CD4-positive, CD25-positive, alpha-beta regulatory T cell (primary cell): ENCODE data around the gene DTX4. TPM values are rescaled to one million over a fixed set of nuclear protein-coding genes. Genes with fewer than 3 reads are reported as not detected.

Experiments used
- ATAC-seq, 2 donors: fragments of 150-1000 bp; cut with Tn5 transposase; one replicate each; pipeline ENCODE4 v1.10.0; 2021; ENCODE audit warnings: low read depth in 2 of 2, moderate number of reproducible peaks in 2 of 2, moderate library complexity in 1 of 2
- DNase-seq, 3 donors: peaks; one replicate each; pipeline versions ENCODE4 v3.0.0 to v3.0.0-alpha.2; 2012 to 2022; ENCODE audit warnings: mixed read lengths in 1 of 3
- H3K27ac ChIP-seq: one replicate; pipeline ENCODE4 v1.7.0; 2013; ENCODE audit warnings: mild to moderate bottlenecking, low read length; ENCODE audit not compliant: insufficient read depth, poor library complexity, severe bottlenecking
- H3K27me3 ChIP-seq: one replicate; pipeline ENCODE4 v1.7.0; 2013; ENCODE audit warnings: low read length; ENCODE audit not compliant: control insufficient read depth, insufficient read depth
- H3K36me3 ChIP-seq: one replicate; pipeline ENCODE4 v1.7.0; 2013; ENCODE audit warnings: mild to moderate bottlenecking, low read length, moderate library complexity; ENCODE audit not compliant: control insufficient read depth, insufficient read depth
- H3K4me1 ChIP-seq: 2 replicates; pipeline ENCODE4 v1.7.0; 2013; ENCODE audit warnings: mild to moderate bottlenecking, low read length; ENCODE audit not compliant: insufficient read depth, control insufficient read depth, poor library complexity, severe bottlenecking
- H3K4me3 ChIP-seq: one replicate; pipeline ENCODE4 v1.7.0; 2013; ENCODE audit warnings: low read depth, mild to moderate bottlenecking, low read length, moderate library complexity
- H3K9me3 ChIP-seq, 2 experiments: 1 replicate in 1 of 2; 2 replicates in 1 of 2; pipeline ENCODE4 v1.7.0; 2013; ENCODE audit warnings: low read length in 2 of 2, mild to moderate bottlenecking in 1 of 2, moderate library complexity in 1 of 2; ENCODE audit not compliant: control insufficient read depth in 2 of 2
- H3K27ac Mint-ChIP-seq, 3 donors: one replicate each; pipeline ENCODE4 v1.8.0; 2020 to 2022; ENCODE audit warnings: mild to moderate bottlenecking in 3 of 3, mixed read lengths in 3 of 3, moderate library complexity in 2 of 3
- H3K27me3 Mint-ChIP-seq: one replicate; pipeline ENCODE4 v1.8.0; 2022; ENCODE audit warnings: mild to moderate bottlenecking, mixed read lengths
- H3K36me3 Mint-ChIP-seq: one replicate; pipeline ENCODE4 v1.8.0; 2020; ENCODE audit warnings: mixed read lengths
- H3K4me1 Mint-ChIP-seq, 4 donors: one replicate each; pipeline ENCODE4 v1.8.0; 2020 to 2022; ENCODE audit warnings: mixed read lengths in 4 of 4, mild to moderate bottlenecking in 1 of 4
- H3K4me3 Mint-ChIP-seq, 4 donors: one replicate each; pipeline ENCODE4 v1.8.0; 2020 to 2022; ENCODE audit warnings: mild to moderate bottlenecking in 4 of 4, mixed read lengths in 4 of 4, moderate library complexity in 3 of 4
- H3K9me3 Mint-ChIP-seq, 7 donors: one replicate each; pipeline ENCODE4 v1.8.0; 2020 to 2022; ENCODE audit warnings: mixed read lengths in 7 of 7, mild to moderate bottlenecking in 3 of 7, moderate library complexity in 2 of 7
- polyA plus RNA-seq, 4 donors: library from polyadenylated mRNA; unstranded; fragments of 300-500 nt; fragmentation: Illumina TruSeq; gene quantifications; one replicate each; pipeline ENCODE4 v1.2.3, GENCODE V29; 2021
- total RNA-seq: library from RNA; stranded (reverse); gene quantifications from one replicate; pipeline ENCODE4 v1.2.3, GENCODE V29; 2022

The DTX4 gene
- total and polyA plus RNA-seq, 5 donors from 2014 or later, result 0.11 to 1.0 (median 0.25) TPM; not detected in 2

- ATAC-seq (no peak), DNase-seq (peak in 1 of 3 donors; percentile 10)
- Mint-ChIP-seq H3K4me1 (peaks cover 0 to 9% (median 3%) of the 10 kb centered on the region in 4 donors), H3K36me3 (no peaks in the 10 kb centered on the region), H3K9me3 (no peaks in the 10 kb centered on the region), H3K27me3 (peaks cover 11% of the 10 kb centered on the region), H3K4me3 (no peak overlapping the region), H3K27ac (no peak overlapping the region)
- Histone ChIP-seq H3K27ac (no peak overlapping the region), H3K9me3 (no peaks in the 10 kb centered on the region), H3K4me1 (no peaks in the 10 kb centered on the region), H3K27me3 (no peaks in the 10 kb centered on the region), H3K36me3 (no peaks in the 10 kb centered on the region), H3K4me3 (no peak overlapping the region)
Observed at GRCh38 chr11:59206635-59207034, 34.7 kb downstream of the DTX4 start.

- Histone ChIP-seq H3K4me1 (no peaks in the 10 kb centered on the region), H3K9me3 (no peaks in the 10 kb centered on the region), H3K36me3 (no peaks in the 10 kb centered on the region), H3K27ac (no peak overlapping the region), H3K27me3 (no peaks in the 10 kb centered on the region), H3K4me3 (no peak overlapping the region)
- Mint-ChIP-seq H3K4me1 (peaks cover 0 to 9% (median 3%) of the 10 kb centered on the region in 4 donors), H3K27me3 (peaks cover 11% of the 10 kb centered on the region), H3K9me3 (no peaks in the 10 kb centered on the region), H3K4me3 (peak overlapping the region in 1 of 4 donors; percentile 24), H3K27ac (peak overlapping the region in 1 of 3 donors; percentile 89), H3K36me3 (no peaks in the 10 kb centered on the region)
- peak; percentile 18 to 32 for ATAC-seq
- DNase-seq, result peak in 2 of 3 donors; percentile 27 to 46
Observed at GRCh38 chr11:59207988-59208451, 36.1 kb downstream of the DTX4 start.

- H3K4me3 Mint-ChIP-seq, result no peak overlapping the region
- peaks cover 0 to 9% (median 3%) of the 10 kb centered on the region in 4 donors for H3K4me1 Mint-ChIP-seq
- no peak for ATAC-seq
- no peaks in the 10 kb centered on the region for H3K27me3 ChIP-seq
- H3K27ac Mint-ChIP-seq, result no peak overlapping the region
- no peaks in the 10 kb centered on the region for H3K9me3 ChIP-seq
- H3K4me3 ChIP-seq, result no peak overlapping the region
- H3K36me3 Mint-ChIP-seq, result no peaks in the 10 kb centered on the region
- H3K36me3 ChIP-seq, result no peaks in the 10 kb centered on the region
- DNase-seq, result no peak
- H3K27me3 Mint-ChIP-seq, result peaks cover 15% of the 10 kb centered on the region
- no peak overlapping the region for H3K27ac ChIP-seq
- no peaks in the 10 kb centered on the region for H3K4me1 ChIP-seq
- H3K9me3 Mint-ChIP-seq, result no peaks in the 10 kb centered on the region
Observed at GRCh38 chr11:59208956-59209355, 37.0 kb downstream of the DTX4 start.

- H3K4me1 ChIP-seq, result no peaks in the 10 kb centered on the region
- no peak overlapping the region for H3K4me3 Mint-ChIP-seq
- H3K27me3 Mint-ChIP-seq, result peaks cover 30% of the 10 kb centered on the region
- H3K27me3 ChIP-seq, result no peaks in the 10 kb centered on the region
- no peaks in the 10 kb centered on the region for H3K36me3 ChIP-seq
- no peak overlapping the region for H3K4me3 ChIP-seq
- no peaks in the 10 kb centered on the region for H3K36me3 Mint-ChIP-seq
- no peak overlapping the region for H3K27ac ChIP-seq
- no peak overlapping the region for H3K27ac Mint-ChIP-seq
- no peaks in the 10 kb centered on the region for H3K9me3 Mint-ChIP-seq
- H3K9me3 ChIP-seq, result no peaks in the 10 kb centered on the region
- peaks cover 0 to 9% (median 1%) of the 10 kb centered on the region in 4 donors for H3K4me1 Mint-ChIP-seq
- ATAC-seq, result no peak
- DNase-seq, result no peak
Observed at GRCh38 chr11:59212222-59212621, 40.3 kb downstream of the DTX4 start.

- Histone ChIP-seq H3K4me1 (no peaks in the 10 kb centered on the region), H3K27me3 (no peaks in the 10 kb centered on the region), H3K36me3 (no peaks in the 10 kb centered on the region), H3K9me3 (no peaks in the 10 kb centered on the region), H3K4me3 (no peak within 1 kb of the TSS), H3K27ac (no peak within 1 kb of the TSS)
- H3K27me3 Mint-ChIP-seq, result peaks cover 33% of the 10 kb centered on the region
- no peaks in the 10 kb centered on the region for H3K36me3 Mint-ChIP-seq
- DNase-seq, result no peak
- H3K4me1 Mint-ChIP-seq, result peaks cover 0 to 2% (median under 1%) of the 10 kb centered on the region in 4 donors
- no peak for ATAC-seq
- no peaks in the 10 kb centered on the region for H3K9me3 Mint-ChIP-seq
- no peak within 1 kb of the TSS for H3K4me3 Mint-ChIP-seq
- no peak within 1 kb of the TSS for H3K27ac Mint-ChIP-seq
Observed at GRCh38 chr11:59212744-59213631, 41.1 kb downstream of the DTX4 start, which contains the start of gene MPEG1. MPEG1 (minus strand) TSS chr11:59212927; CDS start chr11:59212865, 62 bp downstream.

- H3K4me1 Mint-ChIP-seq, result peaks cover 0 to 1% (median 0%) of the 10 kb centered on the region in 4 donors
- H3K9me3 Mint-ChIP-seq, result no peaks in the 10 kb centered on the region
- no peak overlapping the region for H3K27ac ChIP-seq
- no peaks in the 10 kb centered on the region for H3K9me3 ChIP-seq
- no peaks in the 10 kb centered on the region for H3K27me3 ChIP-seq
- H3K27ac Mint-ChIP-seq, result peak overlapping the region in 1 of 3 donors; percentile 38
- no peak for ATAC-seq
- H3K4me3 Mint-ChIP-seq, result no peak overlapping the region
- no peaks in the 10 kb centered on the region for H3K36me3 Mint-ChIP-seq
- H3K4me3 ChIP-seq, result no peak overlapping the region
- H3K4me1 ChIP-seq, result no peaks in the 10 kb centered on the region
- no peaks in the 10 kb centered on the region for H3K36me3 ChIP-seq
- H3K27me3 Mint-ChIP-seq, result peaks cover 29% of the 10 kb centered on the region
- DNase-seq, result no peak
Observed at GRCh38 chr11:59214141-59214893, 42.4 kb downstream of the DTX4 start.

- H3K4me1 ChIP-seq, result no peaks in the 10 kb centered on the region
Observed at GRCh38 chr11:59216641-59217564, 45.0 kb downstream of the DTX4 start.

More at GRCh38 chr11:59216641-59217564, 45.0 kb downstream of the DTX4 start:
- Mint-ChIP-seq H3K4me3 (no peak overlapping the region), H3K36me3 (no peaks in the 10 kb centered on the region), H3K4me1 (peaks cover 0 to 1% (median 0%) of the 10 kb centered on the region in 4 donors), H3K27me3 (peaks cover 29% of the 10 kb centered on the region), H3K9me3 (no peaks in the 10 kb centered on the region), H3K27ac (peak overlapping the region in 1 of 3 donors; percentile 68)
- no peaks in the 10 kb centered on the region for H3K36me3 ChIP-seq
- no peak overlapping the region for H3K27ac ChIP-seq
- H3K4me3 ChIP-seq, result no peak overlapping the region
- no peaks in the 10 kb centered on the region for H3K27me3 ChIP-seq
- H3K9me3 ChIP-seq, result no peaks in the 10 kb centered on the region
- DNase-seq (no peak), ATAC-seq (peak; percentile 41 to 55)
